A673 (cell line): ENCODE data around the gene APOBEC3G. TPM values are rescaled to one million over a fixed set of nuclear protein-coding genes. Genes with fewer than 3 reads are reported as not detected.

ENCODE experiments used
- BruUV-seq: library from RNA; stranded (reverse); fragments of 400-500 nt; replicated peaks from 2 replicates; lab custom pipeline; 2021; lab: Mats Ljungman, UMichigan
- CTCF ChIA-PET: fragments of 300-600 bp; sonication (Branson Sonifier 250); formaldehyde crosslinking; loops from one replicate; lab custom pipeline; 2022; ENCODE audit warnings: antibody characterized with exemption; lab: Charles Lee
- POLR2A ChIA-PET: fragments of 300-600 bp; sonication (Branson Sonifier 250); formaldehyde crosslinking; loops from one replicate; lab custom pipeline; 2022; ENCODE audit warnings: antibody characterized with exemption; ENCODE audit not compliant: low non-redundant PET; lab: Charles Lee
- DNase-seq: peaks from one replicate; pipeline ENCODE4 v3.0.0-alpha.2; 2015; ENCODE audit warnings: low spot score
- H3K27ac ChIP-seq: fragments of 200-600 bp; sonication (generic); 2 replicates; pipeline ENCODE4 v1.5.1; 2016; ENCODE audit warnings: mixed run types, low read depth, mild to moderate bottlenecking, mixed read lengths, antibody characterized with exemption, low read length; ENCODE audit not compliant: poor library complexity, severe bottlenecking
- H3K27me3 ChIP-seq: fragments of 200-600 bp; sonication (generic); replicated peaks from 2 replicates; pipeline ENCODE4 v1.6.1; 2017; ENCODE audit warnings: mixed run types, low read depth, mild to moderate bottlenecking, mixed read lengths, antibody characterized with exemption, low read length; ENCODE audit not compliant: insufficient read depth, poor library complexity
- H3K36me3 ChIP-seq: fragments of 200-600 bp; sonication (generic); 2 replicates; pipeline ENCODE4 v1.6.1; 2016; ENCODE audit warnings: mixed run types, mild to moderate bottlenecking, mixed read lengths, antibody characterized with exemption, low read length; ENCODE audit not compliant: insufficient read depth, poor library complexity, severe bottlenecking
- H3K4me1 ChIP-seq: fragments of 200-600 bp; sonication (generic); 2 replicates; pipeline ENCODE4 v1.6.1; 2017; ENCODE audit warnings: mixed run types, mild to moderate bottlenecking, mixed read lengths, antibody characterized with exemption, low read length; ENCODE audit not compliant: insufficient read depth, poor library complexity, severe bottlenecking
- H3K4me3 ChIP-seq: fragments of 200-600 bp; sonication (generic); 2 replicates; pipeline ENCODE4 v1.5.1; 2016; ENCODE audit warnings: low read depth, mixed run types, mild to moderate bottlenecking, mixed read lengths, low read length; ENCODE audit not compliant: poor library complexity, severe bottlenecking
- H3K9me3 ChIP-seq: fragments of 200-600 bp; sonication (generic); 2 replicates; pipeline ENCODE4 v1.6.1; 2016; ENCODE audit warnings: mixed run types, low read depth, mild to moderate bottlenecking, mixed read lengths, antibody characterized with exemption, low read length; ENCODE audit not compliant: poor library complexity, severe bottlenecking
- EZH2 ChIP-seq: fragments of 200-600 bp; sonication (generic); IDR thresholded peaks from 2 replicates; pipeline ENCODE4 v1.6.1; 2017; ENCODE audit warnings: borderline replicate concordance, low read depth, mild to moderate bottlenecking, mixed read lengths, antibody characterized with exemption, low read length; ENCODE audit not compliant: poor library complexity, severe bottlenecking
- intact Hi-C: fragments of 100-400 bp; cut with micrococcal nuclease; formaldehyde crosslinking; loops from one replicate; pipeline ENCODE4 v1.10.0; 2022; ENCODE audit not compliant: unreplicated experiment
- total RNA-seq: library from RNA; stranded (reverse); gene quantifications from 2 replicates; pipeline ENCODE4 v1.2.3, GENCODE V29; 2021
- TF ChIP-seq, protein P1 (sequence below): fragments of 300-800, 200-600 bp; sonication (generic); conservative IDR thresholded peaks from 2 replicates; pipeline ENCODE4 v1.5.1; 2017; ENCODE audit warnings: low read depth, mild to moderate bottlenecking, antibody characterized with exemption, low read length, moderate library complexity, mixed read lengths

APOBEC3G gene
- total RNA-seq, 1 experiment from 2014 or later = 2.5 TPM

DNA sequence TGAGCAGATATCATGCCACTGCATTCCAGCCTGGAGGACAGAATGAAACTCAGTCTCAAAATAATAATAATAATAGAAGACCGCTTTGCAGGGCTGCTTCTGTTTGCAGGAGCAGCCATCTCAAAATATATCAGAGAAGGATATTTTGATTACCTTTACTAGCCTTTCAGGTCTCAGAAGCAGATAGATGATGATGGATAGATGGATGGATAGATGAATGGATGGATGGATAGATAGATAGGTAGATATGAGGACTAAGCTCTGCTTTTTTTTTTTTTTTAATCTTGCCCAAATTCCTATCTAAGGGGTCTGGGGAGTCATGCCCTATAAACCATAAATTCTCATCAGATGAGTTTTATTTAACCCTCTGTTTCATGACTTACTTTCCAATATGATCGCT lies 38.5 kb downstream of the APOBEC3G start:
- Histone ChIP-seq H3K4me1 (peaks cover 3% of the 10 kb centered on the region), H3K27ac (no peak overlapping the region), H3K9me3 (no peaks in the 10 kb centered on the region), H3K4me3 (no peak overlapping the region), H3K36me3 (no peaks in the 10 kb centered on the region), H3K27me3 (no peaks in the 10 kb centered on the region)
- intact Hi-C loops = loop anchor here (5.0 kb wide), 3 partner anchors 108 to 348 kb away; partner anchors contain the start of gene CBX6
- TF ChIP-seq EZH2 = no peak
- TF ChIP-seq, protein P1, sequence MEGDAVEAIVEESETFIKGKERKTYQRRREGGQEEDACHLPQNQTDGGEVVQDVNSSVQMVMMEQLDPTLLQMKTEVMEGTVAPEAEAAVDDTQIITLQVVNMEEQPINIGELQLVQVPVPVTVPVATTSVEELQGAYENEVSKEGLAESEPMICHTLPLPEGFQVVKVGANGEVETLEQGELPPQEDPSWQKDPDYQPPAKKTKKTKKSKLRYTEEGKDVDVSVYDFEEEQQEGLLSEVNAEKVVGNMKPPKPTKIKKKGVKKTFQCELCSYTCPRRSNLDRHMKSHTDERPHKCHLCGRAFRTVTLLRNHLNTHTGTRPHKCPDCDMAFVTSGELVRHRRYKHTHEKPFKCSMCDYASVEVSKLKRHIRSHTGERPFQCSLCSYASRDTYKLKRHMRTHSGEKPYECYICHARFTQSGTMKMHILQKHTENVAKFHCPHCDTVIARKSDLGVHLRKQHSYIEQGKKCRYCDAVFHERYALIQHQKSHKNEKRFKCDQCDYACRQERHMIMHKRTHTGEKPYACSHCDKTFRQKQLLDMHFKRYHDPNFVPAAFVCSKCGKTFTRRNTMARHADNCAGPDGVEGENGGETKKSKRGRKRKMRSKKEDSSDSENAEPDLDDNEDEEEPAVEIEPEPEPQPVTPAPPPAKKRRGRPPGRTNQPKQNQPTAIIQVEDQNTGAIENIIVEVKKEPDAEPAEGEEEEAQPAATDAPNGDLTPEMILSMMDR = no peak
- DNase-seq = no peak
- ChIA-PET CTCF (no interaction called here), POLR2A (no interaction called here)
- no TSS peak for BruUV-seq

DNA sequence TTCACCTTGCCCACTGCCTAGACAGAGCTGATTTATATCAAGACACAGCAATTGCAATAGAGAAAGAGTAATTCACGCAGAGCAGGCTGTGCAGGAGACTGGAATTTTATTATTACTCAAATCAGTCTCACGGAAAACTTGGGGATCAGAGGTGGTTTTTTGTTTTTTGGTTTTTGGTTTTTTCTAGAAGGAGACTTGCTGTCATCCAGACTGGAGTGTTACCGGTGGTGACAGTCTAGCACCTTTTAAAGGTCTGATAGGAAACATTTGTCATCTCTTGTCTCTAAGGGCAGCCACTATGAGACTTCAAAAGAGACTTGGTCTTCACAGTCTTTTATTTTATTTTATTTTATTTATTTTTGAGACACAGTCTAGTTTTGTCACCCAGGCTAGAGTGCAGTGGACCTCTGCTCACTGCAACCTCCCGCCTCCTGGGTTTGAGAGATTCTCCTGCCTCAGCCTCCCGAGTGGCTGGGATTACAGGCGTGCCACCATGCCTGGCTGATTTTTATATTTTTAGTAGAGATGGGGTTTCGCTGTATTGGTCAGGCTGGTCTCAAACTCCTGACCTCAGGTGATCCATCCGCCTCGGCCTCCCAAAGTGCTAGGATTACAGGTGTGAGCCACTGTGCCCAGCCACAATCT lies 39.0 kb downstream of the APOBEC3G start:
- H3K4me1 ChIP-seq = peaks cover 3% of the 10 kb centered on the region
- POLR2A ChIA-PET = no interaction called here
- no TSS peak for BruUV-seq
- H3K27ac ChIP-seq = no peak overlapping the region
- DNase-seq = no peak
- H3K4me3 ChIP-seq = no peak overlapping the region
- intact Hi-C loops = loop anchor here (5.0 kb wide), 3 partner anchors 109 to 349 kb away; partner anchors contain the start of gene CBX6
- TF ChIP-seq, protein P1 = no peak
- TF ChIP-seq EZH2 = no peak
- CTCF ChIA-PET = no interaction called here
- no peaks in the 10 kb centered on the region for H3K9me3 ChIP-seq
- H3K36me3 ChIP-seq = no peaks in the 10 kb centered on the region
- H3K27me3 ChIP-seq = no peaks in the 10 kb centered on the region

DNA sequence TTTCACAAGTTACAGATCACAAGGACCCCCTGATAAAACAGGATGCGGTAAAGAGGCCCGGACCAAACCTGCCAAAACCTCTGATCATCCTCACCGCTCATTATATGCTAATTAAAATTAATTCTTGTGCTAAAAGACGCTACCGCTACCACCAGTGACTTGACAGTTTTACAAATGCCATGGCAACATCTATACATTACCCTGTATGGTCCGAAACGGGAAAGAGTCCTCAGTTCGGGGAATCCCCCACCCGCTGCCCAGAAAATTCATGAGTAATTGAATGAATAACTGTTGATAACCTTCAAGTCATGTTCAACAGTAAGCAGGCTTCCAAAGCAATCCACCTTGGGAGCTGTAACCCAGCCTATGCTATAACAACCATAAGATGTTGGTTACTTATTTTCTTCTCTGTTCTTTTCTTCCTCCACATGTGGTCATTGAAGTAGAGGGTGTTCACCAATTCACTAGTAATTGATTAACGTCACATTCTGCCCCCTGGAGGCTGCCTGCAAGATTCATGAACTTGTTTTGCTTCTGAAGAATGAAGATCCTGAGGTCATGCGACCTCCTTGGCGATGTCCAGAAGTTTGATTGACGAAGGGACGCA lies 40.6 kb downstream of the APOBEC3G start:
- TF ChIP-seq, protein P1 = peak; percentile 69
- no peak for TF ChIP-seq EZH2
- Histone ChIP-seq H3K9me3 (no peaks in the 10 kb centered on the region), H3K27me3 (no peaks in the 10 kb centered on the region), H3K36me3 (no peaks in the 10 kb centered on the region), H3K4me3 (no peak overlapping the region), H3K4me1 (peaks cover 3% of the 10 kb centered on the region), H3K27ac (no peak overlapping the region)
- ChIA-PET POLR2A (no interaction called here), CTCF (no interaction called here)
- no TSS peak for BruUV-seq
- intact Hi-C loops = loop anchor here (5.0 kb wide), 3 partner anchors 110 to 350 kb away; partner anchors contain the start of gene CBX6
- DNase-seq = peak; percentile 64
